MM.1S (cell line): ENCODE results near the gene SLC5A6.

Experiments
- DNase-seq: peaks from one replicate; pipeline ENCODE4 v3.0.0-alpha.2; 2015
- H2AFZ ChIP-seq: fragments of 300-600 bp; sonication (generic); 2 replicates; pipeline ENCODE4 v1.6.0; 2016; ENCODE audit warnings: antibody characterized with exemption, low read length
- H3F3A ChIP-seq: fragments of 300-600 bp; sonication (generic); 2 replicates; pipeline ENCODE4 v1.6.1; 2016; ENCODE audit warnings: mild to moderate bottlenecking, antibody characterized with exemption, low read length, moderate library complexity, mixed read lengths; ENCODE audit not compliant: insufficient read depth
- H3K27ac ChIP-seq: fragments of 300-600 bp; sonication (generic); 2 replicates; pipeline ENCODE4 v1.5.1; 2016; ENCODE audit warnings: mild to moderate bottlenecking, low read length
- H3K27me3 ChIP-seq: fragments of 300-600 bp; sonication (generic); replicated peaks from 2 replicates; pipeline ENCODE4 v1.6.0; 2016; ENCODE audit warnings: low read length; ENCODE audit not compliant: insufficient read depth
- H3K36me3 ChIP-seq: fragments of 300-600 bp; sonication (generic); replicated peaks from 2 replicates; pipeline ENCODE4 v1.6.1; 2016; ENCODE audit warnings: mild to moderate bottlenecking, low read length, mixed read lengths; ENCODE audit not compliant: insufficient read depth
- H3K4me1 ChIP-seq: fragments of 300-600 bp; sonication (generic); 2 replicates; pipeline ENCODE4 v1.6.1; 2016; ENCODE audit warnings: low read length, mixed read lengths
- H3K4me2 ChIP-seq: fragments of 300-600 bp; sonication (generic); 2 replicates; pipeline ENCODE4 v1.6.0; 2016; ENCODE audit warnings: low read depth, low read length
- H3K4me3 ChIP-seq: fragments of 300-600 bp; sonication (generic); 2 replicates; pipeline ENCODE4 v1.5.1; 2016; ENCODE audit warnings: low read length, mixed read lengths
- H3K79me2 ChIP-seq: fragments of 300-600 bp; sonication (generic); 2 replicates; pipeline ENCODE4 v1.6.1; 2016; ENCODE audit warnings: mixed run types, low read length, mixed read lengths
- H3K9ac ChIP-seq: fragments of 300-600 bp; sonication (generic); 2 replicates; pipeline ENCODE4 v1.6.1; 2016; ENCODE audit warnings: low read length, mixed read lengths
- H3K9me2 ChIP-seq: fragments of 300-600 bp; sonication (generic); replicated peaks from 2 replicates; pipeline ENCODE4 v1.6.1; 2016; ENCODE audit warnings: mild to moderate bottlenecking, low read length, mixed read lengths; ENCODE audit not compliant: insufficient read depth
- H3K9me3 ChIP-seq: fragments of 300-600 bp; sonication (generic); replicated peaks from 2 replicates; pipeline ENCODE4 v1.6.1; 2016; ENCODE audit warnings: mild to moderate bottlenecking, low read length, mixed read lengths; ENCODE audit not compliant: insufficient read depth
- H4K20me1 ChIP-seq: fragments of 300-600 bp; sonication (generic); 2 replicates; pipeline ENCODE4 v1.6.1; 2016; ENCODE audit warnings: mild to moderate bottlenecking, low read length, moderate library complexity, mixed read lengths; ENCODE audit not compliant: insufficient read depth
- CTCF ChIP-seq: fragments of 300-600 bp; sonication (generic); IDR thresholded peaks from 2 replicates; pipeline ENCODE4 v1.5.1; 2016; ENCODE audit warnings: antibody characterized with exemption, low read length, mixed read lengths
- EZH2 ChIP-seq: fragments of 300-600 bp; sonication (generic); optimal IDR thresholded peaks from 2 replicates; pipeline ENCODE3; 2017; ENCODE audit warnings: low read depth, mild to moderate bottlenecking, antibody characterized with exemption, low read length, mixed read lengths
- EZH2phosphoT487 ChIP-seq: fragments of 300-600 bp; sonication (generic); IDR thresholded peaks from 2 replicates; pipeline ENCODE4 v1.6.1; 2018; ENCODE audit warnings: antibody characterized with exemption, low read length

Gene SLC5A6

GRCh38 chr2:27152102-27152795 is 59.8 kb downstream of the SLC5A6 start:
- peak overlapping the region; percentile 36; the same call in 1 of the 2 replicates for H3K4me2 ChIP-seq
- peak overlapping the region; percentile 74 for H3K27ac ChIP-seq
- no peaks in the 10 kb centered on the region for H3K9me2 ChIP-seq
- H4K20me1 ChIP-seq, result no peaks in the 10 kb centered on the region
- no peaks in the 10 kb centered on the region for H3K9me3 ChIP-seq
- H3K27me3 ChIP-seq, result no peaks in the 10 kb centered on the region
- H3K79me2 ChIP-seq, result no peaks in the 10 kb centered on the region
- no peak overlapping the region for H3K4me3 ChIP-seq
- peaks cover 38% of the 10 kb centered on the region for H3K4me1 ChIP-seq
- TF ChIP-seq CTCF (no peak), EZH2phosphoT487 (no peak), EZH2 (no peak)
- H3K36me3 ChIP-seq, result no peaks in the 10 kb centered on the region
- H3K9ac ChIP-seq, result no peak overlapping the region; the same call in 1 of the 2 replicates
- peaks cover 30% of the 10 kb centered on the region for H3F3A ChIP-seq
- peak overlapping the region; percentile 20; the same call in 1 of the 2 replicates for H2AFZ ChIP-seq
- no peak for DNase-seq

- Histone ChIP-seq H3F3A (peaks cover 22% of the 10 kb centered on the region), H3K27ac (no peak overlapping the region), H4K20me1 (no peaks in the 10 kb centered on the region), H3K9ac (no peak overlapping the region), H3K4me2 (no peak overlapping the region), H3K4me1 (peaks cover 30% of the 10 kb centered on the region), H3K79me2 (no peaks in the 10 kb centered on the region), H2AFZ (no peak overlapping the region), H3K9me2 (no peaks in the 10 kb centered on the region), H3K4me3 (no peak overlapping the region), H3K27me3 (no peaks in the 10 kb centered on the region), H3K36me3 (no peaks in the 10 kb centered on the region), H3K9me3 (no peaks in the 10 kb centered on the region)
- TF ChIP-seq EZH2, result no peak
- no peak for DNase-seq
Observed at GRCh38 chr2:27150639-27151230, 61.3 kb downstream of the SLC5A6 start.
